Measurements from ENCODE around the gene CERKL.

The CERKL gene

DNA sequence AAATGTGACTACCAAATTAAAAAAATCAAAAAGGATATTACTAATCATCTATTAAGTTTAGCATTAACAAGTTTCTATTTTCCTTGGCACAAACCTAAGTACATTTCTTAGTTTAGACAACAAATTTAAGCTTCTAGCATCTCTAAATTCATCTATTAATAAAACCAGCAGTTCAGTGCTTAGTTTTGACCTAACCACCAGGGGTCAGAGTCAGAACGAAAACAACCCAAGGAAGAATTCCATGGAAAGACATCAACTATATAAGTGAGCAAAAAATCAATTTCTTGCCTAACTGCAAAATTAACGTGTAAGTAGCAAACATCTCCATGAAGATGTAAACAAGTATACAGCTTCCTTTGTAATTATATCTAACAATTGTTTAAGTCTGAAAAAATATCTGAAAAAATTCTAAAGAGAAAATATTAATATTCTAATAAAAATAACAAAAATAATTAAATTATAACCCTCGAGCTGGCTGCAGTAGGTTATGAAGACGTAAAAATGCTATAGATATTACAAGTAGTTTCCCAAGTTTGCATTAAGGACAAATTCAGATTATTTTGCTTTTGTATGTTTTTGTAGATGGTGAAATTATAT lies 83.7 kb downstream of the CERKL start:
- no peak for DNase-seq

DNA sequence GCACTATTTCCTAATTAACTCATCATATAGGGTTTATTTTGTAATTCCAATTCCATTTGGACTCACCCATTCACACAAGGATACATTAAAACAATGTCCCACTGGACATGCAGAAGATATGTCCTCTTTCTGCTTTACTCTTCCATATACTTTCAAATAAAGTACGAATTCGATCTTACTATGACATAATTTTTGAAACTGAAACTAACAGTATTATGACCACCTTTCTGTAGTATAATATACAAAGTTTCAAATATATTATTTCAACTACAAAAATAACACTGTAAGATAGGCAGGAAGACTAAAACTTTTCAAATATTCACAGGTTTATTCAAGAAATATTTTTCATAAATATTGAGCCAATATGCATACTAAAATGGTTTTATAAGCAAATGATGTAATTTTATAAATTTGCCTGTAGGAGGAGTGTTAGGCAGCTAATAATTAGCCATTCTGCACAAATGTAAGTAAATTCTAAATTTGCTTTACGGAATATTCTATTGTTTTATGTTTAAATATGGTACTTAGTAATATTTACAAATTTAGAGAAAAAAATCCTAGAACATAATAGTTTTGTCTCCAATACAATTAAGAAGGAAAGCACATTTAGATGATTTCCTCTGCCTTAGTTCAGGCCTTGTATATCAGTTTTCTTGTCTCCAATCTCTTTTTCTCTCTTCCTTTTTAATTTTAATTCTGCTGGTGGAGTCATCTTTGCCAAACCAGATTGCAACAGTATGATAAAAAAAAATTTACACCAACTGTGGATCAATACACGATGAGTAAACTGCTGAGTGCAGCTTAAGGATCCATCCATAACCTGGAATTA lies 85.9 kb downstream of the CERKL start:
- DNase-seq, result no peak

DNA sequence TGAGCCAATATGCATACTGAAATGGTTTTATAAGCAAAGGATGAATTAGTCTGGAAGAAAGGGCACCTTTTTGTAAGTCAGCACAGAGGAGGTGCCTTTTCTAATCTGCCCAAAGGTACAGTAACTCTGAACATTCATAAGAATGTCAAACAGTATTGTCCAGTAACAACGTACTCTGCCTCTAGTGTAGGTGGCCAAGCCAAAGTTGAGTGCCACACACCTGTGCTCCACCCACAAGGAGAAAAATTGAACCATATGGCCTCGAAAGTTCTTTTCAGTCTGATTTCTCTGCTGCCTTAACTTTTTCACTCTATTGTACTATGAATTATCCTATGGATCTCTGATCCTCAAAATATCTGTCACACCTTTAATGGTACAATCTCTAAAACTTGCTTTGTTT lies 86.8 kb downstream of the CERKL start:
- DNase-seq, result no peak

DNA sequence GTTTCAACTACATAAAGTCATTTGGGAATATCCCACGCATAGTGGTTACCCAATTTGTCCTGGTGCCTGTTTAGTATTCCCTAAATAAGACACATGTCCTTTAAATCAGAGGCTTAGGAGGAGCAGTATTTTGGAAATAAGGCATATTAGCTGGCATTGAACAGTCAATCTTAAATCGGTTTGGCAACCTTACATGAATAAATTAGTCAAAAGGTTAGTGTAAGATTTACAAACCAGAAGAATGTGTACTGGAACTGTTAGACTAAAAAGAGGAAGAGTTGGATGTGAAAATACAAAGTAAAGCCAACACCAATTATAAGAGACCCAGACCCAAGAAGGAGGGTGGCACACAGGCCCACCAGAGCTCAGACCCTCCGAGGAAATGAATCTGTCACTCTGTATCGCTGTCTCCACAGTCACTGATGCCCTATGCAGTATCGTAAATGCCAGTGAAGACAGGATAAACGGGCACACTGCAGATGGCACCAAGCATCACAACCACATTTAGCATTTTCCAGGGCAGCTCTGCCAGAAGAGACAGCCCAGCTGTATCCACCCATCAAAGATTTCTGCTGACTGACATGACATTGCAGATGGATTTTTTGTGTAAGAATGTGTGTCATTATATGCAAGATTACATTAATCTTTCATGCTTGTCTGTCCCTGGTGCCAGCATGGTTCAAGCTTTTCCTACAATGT lies 90.4 kb downstream of the CERKL start:
- no peak for DNase-seq

DNA sequence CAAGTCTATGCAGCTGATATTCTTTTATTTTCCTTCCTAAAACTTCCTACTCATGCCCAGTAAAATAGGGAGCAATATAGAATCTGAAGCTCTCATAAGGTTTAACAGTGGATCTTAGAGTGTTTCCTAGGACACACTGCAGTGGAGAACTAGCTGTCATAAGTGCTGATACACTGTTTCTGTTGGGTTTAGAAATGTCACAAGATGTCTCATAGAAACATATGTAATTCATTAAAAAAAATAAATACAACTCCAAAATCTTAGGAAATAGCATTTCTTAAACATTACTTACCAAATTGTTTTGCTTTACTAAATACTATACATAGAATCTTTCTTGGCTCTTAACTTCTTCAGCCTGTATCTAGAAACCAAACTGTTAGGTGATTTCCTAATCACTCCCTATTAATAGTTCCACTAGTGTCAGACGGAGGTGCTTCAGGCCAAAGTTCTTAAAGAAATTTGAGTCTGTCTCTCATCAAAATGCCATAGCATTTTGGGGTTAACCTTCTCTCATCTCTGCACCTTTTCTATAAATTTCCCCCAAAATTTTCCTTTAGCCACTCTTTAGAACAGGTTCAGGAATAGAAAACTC lies 93.7 kb downstream of the CERKL start:
- DNase-seq, result no peak

DNA sequence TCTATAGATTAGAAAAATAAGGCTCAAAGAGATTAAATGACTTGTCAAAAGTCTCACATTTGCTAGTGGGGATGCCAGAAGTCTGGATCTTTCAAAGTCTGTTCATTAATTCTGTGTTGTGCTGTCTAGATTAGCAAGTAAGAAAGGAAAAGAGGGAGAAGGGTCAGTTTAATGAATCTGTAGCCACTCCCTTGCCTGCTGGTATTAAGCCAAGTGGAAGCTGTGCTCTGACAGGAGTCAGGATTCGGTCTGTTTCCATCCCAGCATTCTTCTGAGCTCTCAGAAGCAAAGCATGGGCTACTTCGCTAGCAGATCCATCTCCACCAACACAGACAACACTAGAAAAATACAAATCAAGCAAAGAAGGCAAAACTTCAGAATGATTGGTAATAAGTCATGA lies 98.5 kb downstream of the CERKL start:
- no peak for DNase-seq

DNA sequence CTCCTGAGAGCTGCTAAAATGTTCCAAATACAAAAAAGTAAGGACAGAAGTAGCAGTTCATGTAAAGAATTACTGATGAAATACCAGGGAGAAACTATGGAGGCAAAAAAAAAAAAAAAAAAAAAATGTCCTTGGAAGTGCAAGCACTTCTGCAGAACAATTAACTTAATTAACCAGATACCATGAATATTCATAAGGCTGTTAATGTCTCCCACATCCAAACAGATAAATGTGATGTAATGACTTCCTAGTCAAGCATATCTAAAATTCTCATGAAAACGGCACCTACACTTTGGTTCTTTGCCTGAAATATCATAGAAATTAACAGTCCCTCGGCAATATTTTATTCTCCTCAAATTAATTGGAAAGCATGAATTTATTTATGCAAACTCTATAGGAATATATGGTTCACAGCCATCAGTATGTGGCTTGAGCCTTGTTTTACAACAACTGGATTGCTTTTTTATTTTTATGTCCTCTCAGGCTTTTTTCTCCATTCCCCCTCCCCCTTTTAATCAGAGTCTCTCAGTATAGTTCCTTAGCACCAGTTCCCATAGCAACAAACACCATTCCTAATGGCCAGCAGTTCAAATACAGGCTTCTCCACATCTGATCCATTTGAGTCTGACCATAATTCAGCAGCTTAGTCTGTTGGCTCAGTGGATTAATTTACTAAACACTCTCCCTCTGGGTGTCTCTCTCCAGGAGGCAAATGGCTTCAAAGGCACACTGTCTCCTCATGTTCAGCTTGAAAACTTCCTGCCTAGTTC lies 102.7 kb downstream of the CERKL start:
- DNase-seq, result no peak

DNA sequence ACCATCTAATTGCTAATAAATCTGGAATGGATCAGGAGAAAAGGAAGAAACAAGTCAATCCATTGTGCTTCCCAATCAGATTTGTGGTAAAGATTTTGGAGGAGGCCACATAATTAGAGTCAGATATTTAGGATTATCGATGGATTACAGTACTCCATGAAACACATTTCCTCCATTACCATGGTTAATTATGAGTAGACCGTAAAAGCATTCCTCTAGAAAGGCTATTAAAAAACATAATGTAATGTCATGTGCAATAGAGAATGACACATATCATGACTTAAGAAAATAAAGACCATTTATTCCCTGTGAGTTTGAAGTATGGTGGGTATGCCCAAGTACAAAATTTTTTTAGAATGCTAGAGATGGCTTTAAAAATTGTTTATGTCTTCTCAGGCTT lies 103.7 kb downstream of the CERKL start:
- no peak for DNase-seq

DNA sequence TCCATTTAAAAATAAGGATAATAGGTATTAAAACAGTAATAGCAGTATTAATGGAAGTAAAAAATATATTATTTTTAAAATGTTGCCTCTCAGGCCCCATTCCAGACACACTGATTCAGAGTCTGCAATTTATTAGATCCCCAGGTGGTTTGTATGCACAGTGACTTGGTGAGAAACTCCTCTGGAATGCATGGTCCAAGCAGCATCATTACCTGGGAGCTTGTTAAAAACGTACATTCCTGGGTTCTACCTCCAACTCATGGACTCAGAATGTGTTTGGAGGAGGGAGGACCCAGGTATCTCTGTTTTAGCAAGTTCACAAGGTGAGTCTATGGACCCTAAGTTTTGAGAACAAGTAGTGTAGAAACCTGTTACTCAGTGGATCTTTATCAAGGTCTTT lies 104.1 kb downstream of the CERKL start:
- DNase-seq, result peak; percentile 45

DNA sequence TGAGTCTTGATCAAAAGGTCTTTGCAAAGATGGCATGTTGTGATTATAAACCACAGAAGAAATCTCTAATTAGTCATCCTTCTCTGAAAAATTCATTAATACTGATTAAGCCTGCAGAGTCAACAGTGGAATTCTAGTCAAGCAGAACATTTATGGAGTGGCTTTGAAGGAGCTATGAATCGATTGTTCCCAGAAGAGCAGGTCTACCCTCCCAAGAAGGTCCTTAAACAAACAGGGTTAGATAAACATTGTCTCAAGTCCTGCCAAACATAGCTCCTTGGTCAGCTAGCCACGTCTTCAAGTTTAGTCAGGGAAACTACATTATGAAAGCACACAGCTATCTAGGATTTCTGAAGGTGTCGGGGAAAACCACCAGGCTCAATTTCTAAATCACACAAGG lies 110.8 kb downstream of the CERKL start:
- DNase-seq, result no peak

DNA sequence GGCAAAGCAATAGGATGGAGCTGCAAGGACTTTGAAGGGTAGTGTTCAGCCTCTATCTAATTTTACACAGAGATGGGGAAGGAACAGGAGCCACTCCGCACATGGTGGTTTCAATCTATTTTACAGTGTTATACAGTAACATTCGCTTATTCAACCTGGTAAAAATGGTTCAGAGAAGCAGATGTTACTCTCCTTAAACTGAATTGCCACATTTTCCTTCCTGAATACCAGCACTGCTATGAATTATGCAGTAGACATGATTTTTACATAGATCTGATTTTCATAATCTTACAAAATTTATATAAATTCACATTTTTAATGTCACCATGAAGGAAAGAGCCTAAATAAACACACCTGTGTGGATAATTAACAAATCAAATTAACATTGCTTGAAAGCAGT lies 114.7 kb downstream of the CERKL start:
- no peak for DNase-seq

DNA sequence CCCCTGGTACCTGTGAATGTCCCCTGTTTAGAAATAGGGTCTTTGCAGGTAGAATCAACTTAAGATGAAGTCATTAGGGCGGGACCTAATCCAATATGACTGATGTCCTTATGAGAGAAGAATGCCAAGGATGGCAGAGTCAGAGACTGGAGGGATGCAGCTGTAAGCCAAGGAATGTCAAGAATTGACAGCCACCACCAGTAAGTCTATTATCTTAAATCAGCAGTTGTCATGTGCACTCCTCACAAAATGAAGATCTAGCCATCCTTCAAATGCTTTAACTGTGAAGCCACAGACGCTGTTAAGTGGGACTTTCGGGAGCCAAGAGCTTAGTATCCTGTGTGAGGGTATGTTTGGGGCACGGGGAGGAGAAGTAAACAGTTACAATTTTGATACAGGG lies 116.5 kb downstream of the CERKL start:
- DNase-seq, result peak; percentile 2

DNA sequence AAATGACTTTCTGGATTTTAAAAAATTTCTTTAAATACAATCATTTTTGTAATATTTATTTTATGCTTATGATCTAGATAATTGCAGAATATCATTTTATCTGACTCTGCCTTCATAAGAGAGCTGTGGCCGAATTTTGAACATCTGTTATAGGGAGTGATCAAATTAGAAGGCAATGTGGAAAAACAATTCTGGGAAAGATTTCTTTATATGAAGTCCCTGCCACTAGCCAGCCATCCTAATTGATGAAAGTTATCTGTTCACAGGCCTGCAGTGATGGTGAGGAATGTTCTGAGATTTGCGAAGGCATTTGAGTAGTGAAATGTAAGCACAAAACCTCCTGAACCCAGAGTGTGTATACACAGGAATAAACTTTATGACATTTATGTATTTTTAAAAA lies 120.2 kb downstream of the CERKL start:
- DNase-seq, result no peak

DNA sequence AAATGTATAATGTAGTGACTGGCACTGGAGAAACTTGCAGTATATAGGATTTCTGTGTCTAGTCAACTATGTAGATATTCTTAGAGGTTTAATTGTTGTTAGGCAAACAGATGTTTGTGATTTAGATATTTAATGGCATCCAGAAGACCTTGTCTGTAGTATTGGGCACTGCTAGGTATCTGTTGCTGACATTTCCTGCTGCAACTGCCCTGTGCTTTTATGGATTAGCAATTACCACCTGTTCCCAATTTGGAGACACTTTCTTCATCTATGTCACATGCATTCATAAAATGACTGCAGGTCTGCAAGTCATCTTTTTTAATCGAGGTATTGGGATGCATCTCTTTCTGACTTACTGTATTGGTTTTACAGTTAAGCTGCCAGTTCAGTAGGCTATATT lies 128.5 kb downstream of the CERKL start:
- DNase-seq, result no peak

DNA sequence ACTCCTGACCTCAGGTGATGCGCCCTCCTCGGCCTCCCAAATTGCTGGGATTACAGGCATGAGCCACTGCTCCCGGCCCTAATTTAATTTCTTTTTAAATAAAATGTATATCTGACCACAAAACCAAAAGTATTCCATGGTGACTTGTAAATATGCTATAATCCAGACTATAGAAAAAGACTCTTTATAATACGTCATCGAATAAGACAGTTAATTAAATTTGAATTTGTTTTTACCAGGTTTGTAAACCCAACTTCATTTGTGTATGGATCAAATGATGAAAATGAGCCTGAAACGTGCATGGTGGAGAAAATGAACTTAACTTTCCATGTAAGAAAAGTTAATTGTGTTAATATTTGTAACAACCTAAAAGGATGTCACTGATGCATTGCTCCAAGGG lies 129.8 kb downstream of the CERKL start:
- DNase-seq, result no peak

DNA sequence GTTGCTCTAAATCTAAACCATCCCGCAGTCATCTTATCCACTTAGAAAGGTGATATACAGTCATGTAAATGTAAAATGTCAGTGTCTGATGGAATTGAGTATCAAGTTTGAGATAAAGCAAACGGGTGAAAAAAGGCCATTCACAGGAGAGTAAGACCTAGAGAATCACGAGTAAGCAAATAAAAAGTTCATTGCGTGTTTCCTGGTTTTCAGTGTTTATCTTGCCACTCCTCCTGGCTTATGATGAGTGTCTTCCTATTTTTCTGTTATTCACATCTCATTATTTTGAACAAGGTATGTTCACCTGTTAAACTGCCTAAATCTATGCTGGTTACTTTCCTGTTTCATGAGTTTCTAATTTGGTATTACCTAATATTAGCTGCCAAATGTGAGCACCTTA lies 130.9 kb downstream of the CERKL start:
- DNase-seq, result no peak

DNA sequence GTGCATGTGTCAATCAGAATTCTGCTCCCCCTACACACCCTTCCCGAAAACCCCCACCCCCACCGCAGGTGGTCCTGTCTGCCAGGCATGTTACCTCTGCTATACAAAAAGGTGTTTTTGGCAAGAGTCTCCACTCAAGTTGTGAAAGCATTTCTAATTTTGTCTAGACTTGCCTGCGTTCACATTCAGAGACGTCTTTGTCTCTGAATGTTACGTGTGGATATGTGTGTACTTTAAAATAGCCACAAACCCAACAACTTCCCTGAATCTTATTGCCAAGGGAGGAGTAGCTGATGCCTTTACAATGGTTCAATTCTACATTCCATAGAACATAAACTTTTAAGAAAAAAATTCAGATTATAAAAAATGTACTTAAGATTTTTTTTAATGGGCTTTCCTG lies 133.1 kb downstream of the CERKL start:
- DNase-seq, result no peak

DNA sequence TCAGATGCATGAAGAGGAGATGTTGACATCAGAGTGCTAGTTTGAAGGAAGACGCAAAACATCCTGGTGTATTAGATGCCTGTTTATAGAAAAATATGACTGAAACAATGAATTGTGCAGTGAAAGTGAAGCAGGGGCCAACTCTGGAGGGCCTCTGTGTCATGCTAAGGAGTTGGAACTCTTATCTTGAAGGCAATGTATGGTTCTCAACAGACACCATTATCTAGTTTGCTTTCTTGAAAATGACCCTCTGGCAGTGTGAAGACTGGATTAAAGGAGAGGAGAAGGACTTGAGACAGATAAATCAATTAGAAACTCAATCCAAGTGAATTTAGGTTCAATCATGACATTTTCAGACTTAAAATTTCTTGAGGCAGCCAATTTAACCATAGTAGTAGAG lies 136.7 kb downstream of the CERKL start:
- DNase-seq, result no peak

DNA sequence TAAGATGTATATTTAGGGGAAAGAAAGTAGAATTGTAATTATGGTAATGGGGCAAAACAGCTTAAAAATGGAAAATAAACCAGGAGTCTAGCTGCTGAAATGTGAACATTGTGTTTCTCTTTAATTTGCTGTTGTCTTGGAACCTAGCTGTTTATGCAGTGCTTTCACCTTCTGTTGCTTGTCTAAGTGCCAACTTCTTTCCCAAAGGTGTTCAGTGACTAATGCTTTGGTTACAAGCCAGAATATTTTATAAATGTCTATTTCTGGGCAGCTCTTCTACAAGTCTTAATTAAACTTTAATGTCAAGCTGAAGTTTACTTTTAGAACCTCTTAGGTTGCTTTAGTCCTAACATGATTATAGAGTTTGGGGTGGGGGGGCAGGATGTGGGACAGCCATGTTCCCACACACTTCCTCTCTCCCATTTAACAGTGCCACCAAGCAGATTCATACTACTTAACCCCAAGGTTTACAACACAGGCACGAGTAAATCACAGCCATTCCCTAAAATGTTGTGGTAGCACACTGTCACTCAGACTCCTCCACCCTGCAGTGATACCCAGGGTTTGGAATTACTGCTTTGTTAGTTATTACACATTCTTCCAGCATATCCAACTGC lies 139.1 kb downstream of the CERKL start:
- DNase-seq, result no peak

DNA sequence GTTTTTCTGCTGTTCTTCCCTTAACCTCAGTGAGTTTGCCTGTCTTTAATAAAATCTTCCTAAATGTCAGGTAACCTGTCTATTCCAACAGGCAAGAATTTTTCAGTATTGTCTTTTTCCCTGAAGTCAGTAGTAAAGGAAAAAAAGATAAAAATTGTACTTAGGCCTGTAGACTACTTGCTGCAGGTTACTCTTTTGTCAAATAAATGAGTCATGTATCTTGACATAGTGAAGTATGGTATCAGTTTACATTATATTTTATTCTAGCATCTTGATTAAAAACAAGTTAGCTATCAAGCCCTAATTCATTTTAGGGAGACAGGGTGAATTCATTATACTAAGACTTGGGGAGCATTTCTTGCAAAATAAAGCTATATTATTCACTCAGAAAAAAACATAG lies 139.9 kb downstream of the CERKL start:
- DNase-seq, result no peak

DNA sequence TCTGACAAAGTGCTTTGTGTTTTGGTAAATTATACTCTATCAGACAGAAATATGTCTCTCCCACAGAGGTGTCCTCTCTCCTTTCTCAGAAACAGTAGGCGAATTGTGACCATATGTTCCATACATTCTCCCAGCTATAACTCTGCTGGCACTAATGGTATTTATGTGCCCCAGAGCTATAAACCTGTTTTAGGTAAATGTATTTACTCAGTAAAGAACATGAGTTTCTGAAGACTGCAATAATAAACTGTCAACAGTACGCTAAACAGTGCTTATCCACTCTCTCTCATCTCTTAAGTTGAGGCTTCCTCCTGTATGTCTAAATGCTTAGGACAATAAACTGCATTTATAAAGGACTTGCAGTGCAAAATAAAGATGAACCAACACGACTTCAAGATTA lies 141.2 kb downstream of the CERKL start:
- DNase-seq, result no peak

DNA sequence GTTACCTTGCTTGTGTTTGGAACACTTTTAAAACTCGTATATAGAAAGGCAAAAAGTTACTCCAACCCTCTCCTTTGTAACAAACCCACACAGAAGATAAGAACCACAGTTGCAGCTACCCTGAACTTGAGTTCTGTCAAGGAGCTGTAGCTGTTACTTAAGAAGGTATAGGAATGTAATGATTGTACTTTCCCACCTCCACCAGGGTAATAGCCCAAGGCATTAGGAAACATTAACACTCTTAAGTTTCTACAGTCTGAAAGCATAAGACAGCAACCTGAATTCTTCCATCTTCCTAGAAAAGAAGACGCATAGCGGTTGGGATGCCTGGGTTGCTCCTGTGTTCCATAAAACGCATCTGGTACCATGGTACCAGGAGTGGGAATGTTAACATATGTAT lies 156.7 kb downstream of the CERKL start:
- DNase-seq, result no peak

DNA sequence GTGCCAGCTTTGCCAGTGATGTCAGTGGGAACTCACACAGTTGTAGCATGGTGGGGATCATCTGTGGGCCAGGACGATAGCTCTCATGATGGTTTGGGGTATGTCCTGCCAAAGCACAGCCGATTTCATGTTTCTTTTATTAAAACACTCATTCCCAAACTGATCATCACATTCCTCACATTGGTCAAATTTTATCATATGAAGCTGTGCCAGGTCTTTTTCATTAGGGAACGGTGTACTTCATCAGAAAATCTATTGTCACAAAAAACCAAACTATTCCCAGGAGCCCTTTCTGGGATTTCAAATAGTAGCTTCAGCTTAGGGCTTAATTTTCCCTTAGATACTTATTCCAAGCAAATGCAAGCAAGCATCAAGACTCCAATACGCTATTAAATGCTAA lies 157.7 kb downstream of the CERKL start:
- DNase-seq, result no peak

All from NCI-H226 (cell line).